SK-N-MC (cell line): Measurements from ENCODE around the gene NECAB2.

ENCODE experiments used
- EZH2 ChIP-seq: fragments of 200-600 bp; sonication (generic); IDR thresholded peaks from one replicate; pipeline ENCODE4 v1.6.1; 2017; ENCODE audit warnings: antibody characterized with exemption
- POLR2AphosphoS5 ChIP-seq: IDR thresholded peaks from 2 replicates; pipeline ENCODE4 v1.6.1; 2012; ENCODE audit warnings: mild to moderate bottlenecking, low read depth, low read length, borderline replicate concordance

DNA sequence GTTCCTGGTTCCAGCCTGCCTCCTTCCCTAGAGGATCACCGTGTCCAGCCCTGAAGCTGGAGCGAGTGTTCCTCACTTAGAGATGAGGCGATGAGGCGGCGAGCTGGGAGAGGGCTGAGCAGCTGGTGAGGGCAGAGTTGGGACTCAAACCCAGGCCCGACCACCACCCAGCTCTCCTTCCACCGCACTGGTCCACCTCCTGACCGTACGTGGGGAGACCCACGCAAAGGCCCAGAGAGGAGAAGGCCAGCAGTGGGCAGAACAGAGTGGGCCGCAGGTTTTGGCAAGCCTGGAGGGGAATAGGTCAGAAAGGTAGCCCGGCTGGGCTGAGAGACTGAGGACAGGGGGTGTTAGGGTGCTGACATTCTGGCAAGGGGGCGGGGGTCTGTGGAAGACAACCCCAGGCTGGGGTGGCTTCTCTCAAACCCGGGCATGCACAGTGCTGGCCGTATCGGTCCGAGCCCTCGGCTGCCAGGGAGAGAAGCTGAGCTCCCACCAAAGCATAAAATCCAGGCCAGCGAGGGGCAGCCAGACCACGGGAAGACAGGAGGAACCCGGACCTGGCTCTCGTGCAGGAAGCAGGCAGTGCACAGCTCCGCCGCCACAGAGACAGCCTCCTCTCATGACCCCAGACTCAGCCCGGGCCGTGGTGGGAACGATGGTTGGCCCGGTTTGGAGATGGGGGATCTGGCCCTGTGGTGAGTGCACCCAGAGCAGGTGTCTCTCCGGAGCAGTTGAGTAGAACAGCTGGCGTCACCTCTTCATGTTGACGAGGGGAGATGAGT lies 44.3 kb upstream of the NECAB2 start:
- TF ChIP-seq EZH2 (no peak), POLR2AphosphoS5 (no peak)
